ENCODE data around the gene MAML1. TPM values are rescaled to one million over a fixed set of nuclear protein-coding genes. Genes with fewer than 3 reads are reported as not detected.

The MAML1 gene
- total RNA-seq, 1 experiment from 2014 or later = 42.2 TPM

DNA sequence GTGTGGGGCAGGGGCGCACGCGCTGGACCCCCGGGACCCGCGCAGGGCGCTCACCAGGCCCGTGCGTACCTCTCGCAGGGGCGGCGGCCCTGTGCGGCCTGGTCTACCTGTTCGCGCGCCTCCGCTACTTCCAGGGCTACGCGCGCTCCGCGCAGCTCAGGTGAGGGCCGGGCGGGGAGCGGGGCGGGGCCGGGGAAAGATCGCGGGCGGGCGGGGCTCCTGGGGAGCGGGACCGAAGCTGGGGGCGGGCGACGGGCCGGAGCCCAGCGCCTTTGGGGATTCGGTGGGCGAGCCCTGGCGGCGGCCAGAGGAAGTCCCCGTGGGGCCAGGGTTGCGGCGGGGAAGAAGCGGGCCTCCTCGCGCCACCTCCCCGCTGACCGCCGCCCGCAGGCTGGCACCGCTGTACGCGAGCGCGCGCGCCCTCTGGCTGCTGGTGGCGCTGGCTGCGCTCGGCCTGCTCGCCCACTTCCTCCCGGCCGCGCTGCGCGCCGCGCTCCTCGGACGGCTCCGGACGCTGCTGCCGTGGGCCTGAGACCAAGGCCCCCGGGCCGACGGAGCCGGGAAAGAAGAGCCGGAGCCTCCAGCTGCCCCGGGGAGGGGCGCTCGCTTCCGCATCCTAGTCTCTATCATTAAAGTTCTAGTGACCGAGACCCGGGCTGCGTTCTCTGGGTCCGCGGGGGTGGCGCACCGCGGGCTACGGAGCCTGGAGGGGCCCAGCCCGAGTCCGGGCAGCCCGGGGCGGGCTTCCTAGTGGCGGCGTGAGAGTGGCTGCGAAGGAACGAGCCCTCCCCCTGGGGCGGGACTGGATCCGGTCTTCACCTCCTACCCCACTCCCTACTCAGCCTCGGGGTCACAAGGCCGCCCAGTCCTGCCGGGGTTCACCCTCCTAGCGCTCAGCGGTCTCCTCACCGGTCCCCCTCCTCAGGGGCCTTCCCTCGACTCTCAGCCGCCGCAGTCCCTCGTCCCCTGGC is 63.5 kb downstream of the MAML1 start (continued):
- TF ChIP-seq SMAD4 (CRISPR knock-in tag; IDR thresholded peaks at IDR 0.05) = no peak
- TF ChIP-seq, protein P1, sequence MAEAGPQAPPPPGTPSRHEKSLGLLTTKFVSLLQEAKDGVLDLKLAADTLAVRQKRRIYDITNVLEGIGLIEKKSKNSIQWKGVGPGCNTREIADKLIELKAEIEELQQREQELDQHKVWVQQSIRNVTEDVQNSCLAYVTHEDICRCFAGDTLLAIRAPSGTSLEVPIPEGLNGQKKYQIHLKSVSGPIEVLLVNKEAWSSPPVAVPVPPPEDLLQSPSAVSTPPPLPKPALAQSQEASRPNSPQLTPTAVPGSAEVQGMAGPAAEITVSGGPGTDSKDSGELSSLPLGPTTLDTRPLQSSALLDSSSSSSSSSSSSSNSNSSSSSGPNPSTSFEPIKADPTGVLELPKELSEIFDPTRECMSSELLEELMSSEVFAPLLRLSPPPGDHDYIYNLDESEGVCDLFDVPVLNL (CRISPR knock-in tag; IDR thresholded peaks at IDR 0.05; ENCODE audit: borderline replicate concordance, low read depth) = no peak; the same call in 1 of the 2 replicates
- TF ChIP-seq KAT7 (CRISPR knock-in tag; IDR thresholded peaks at IDR 0.05; ENCODE audit: borderline replicate concordance) = 0 out of 2 replicates have a peak, but pooled peaks have one; percentile 87
- TF ChIP-seq, protein P2, sequence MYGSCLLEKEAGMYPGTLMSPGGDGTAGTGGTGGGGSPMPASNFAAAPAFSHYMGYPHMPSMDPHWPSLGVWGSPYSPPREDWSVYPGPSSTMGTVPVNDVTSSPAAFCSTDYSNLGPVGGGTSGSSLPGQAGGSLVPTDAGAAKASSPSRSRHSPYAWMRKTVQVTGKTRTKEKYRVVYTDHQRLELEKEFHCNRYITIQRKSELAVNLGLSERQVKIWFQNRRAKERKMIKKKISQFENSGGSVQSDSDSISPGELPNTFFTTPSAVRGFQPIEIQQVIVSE (CRISPR knock-in tag; IDR thresholded peaks at IDR 0.05; ENCODE audit: borderline replicate concordance) = no peak
- no peak for TF ChIP-seq FOXJ3 (CRISPR knock-in tag; IDR thresholded peaks at IDR 0.05; ENCODE audit: borderline replicate concordance)

DNA sequence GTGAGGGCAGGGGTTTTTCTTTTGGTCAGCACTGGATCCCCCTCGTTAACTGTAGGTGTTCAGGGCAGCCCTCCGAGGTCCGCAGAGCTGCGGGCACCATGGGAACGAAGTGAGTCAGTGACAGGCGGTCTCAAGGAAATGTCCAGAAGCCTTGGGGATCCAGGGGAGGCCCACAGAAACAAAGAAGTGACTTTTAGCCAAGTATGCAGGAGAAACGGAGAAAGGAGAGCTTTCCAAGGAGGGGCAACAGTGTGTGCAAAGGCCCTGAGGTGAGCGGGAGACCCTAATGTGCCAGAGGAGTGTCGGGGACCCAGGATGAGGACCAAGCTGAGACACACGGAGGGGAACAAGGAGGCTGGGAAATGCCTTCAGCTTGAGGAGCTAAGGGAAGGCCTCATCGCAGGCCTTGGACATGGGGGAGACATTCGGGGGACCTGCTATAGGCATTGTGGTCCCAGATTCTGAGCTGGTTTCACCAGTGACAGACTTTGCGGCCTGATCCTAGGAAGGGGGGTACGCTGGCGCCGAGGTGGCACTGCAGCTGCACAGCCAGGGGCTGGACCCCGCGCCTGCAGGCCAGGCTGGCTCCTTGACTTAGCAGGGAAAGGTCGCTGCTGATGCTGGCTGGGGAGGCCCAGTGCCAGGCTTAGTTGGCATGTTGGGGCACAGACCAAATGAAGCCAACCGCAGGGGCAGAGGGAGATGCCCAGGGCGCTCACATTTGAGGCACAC is 64.4 kb downstream of the MAML1 start:
- DNase-seq (ENCODE audit: low spot score) (no peak), ATAC-seq (no peak)
- Mint-ChIP-seq H3K27ac (peak overlapping the region; percentile 90; the same call in 1 of the 2 replicates), H3K4me1 (peaks cover 23% of the 10 kb centered on the region), H3K9me3 (no peaks in the 10 kb centered on the region), H3K27me3 (ENCODE audit: low read depth) (no peaks in the 10 kb centered on the region), H3K4me3 (peak overlapping the region; percentile 67), H3K36me3 (peaks cover 18% of the 10 kb centered on the region)
- POLR2A ChIA-PET = interaction anchor here (0.8 to 1.0 kb wide), 2 partner anchors 9 to 24 kb away, joined by 3 to 4 read pairs; partner anchors contain the start of gene SQSTM1
- CTCF ChIA-PET = interaction anchor here (0.5 to 5.7 kb wide), 6 partner anchors 17 to 758 kb away, joined by 3 to 39 read pairs (median 4); no protein-coding TSS in a partner anchor
- peak; percentile 65 for TF ChIP-seq GTF2I (CRISPR knock-in tag; conservative IDR thresholded peaks at IDR 0.05)
- TF ChIP-seq, protein P3, sequence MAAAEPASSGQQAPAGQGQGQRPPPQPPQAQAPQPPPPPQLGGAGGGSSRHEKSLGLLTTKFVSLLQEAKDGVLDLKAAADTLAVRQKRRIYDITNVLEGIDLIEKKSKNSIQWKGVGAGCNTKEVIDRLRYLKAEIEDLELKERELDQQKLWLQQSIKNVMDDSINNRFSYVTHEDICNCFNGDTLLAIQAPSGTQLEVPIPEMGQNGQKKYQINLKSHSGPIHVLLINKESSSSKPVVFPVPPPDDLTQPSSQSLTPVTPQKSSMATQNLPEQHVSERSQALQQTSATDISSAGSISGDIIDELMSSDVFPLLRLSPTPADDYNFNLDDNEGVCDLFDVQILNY (CRISPR knock-in tag; IDR thresholded peaks at IDR 0.05) = no peak

DNA sequence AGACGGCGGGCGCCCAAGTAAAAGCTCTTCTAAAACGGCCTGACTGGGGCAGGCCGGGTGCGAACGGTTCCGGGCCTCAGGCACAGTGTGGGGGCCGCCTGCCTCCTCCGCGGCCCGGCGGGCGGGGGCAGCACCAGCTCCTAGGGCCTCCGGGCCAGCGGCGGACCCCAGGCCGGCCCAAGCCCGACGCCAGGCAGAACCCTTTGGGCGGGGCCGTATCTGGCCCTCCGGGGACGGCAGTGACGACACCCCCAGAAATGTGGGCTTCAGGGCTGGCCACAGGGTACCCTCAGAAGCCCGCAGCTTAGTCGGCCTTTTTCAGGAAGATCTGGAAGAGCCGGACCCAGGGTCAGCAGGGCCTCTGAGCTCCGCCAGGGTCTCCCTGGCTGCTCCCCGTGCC is 65.1 kb downstream of the MAML1 start:
- peaks cover 30% of the 10 kb centered on the region for H3K4me1 Mint-ChIP-seq
- POLR2A ChIA-PET = interaction anchor here (0.8 kb wide), 1 partner anchor 23 kb away, joined by 3 read pairs; the partner anchor contains the start of gene SQSTM1
- no peak for DNase-seq (ENCODE audit: low spot score)
- ATAC-seq = no peak
- no peaks in the 10 kb centered on the region for H3K27me3 Mint-ChIP-seq (ENCODE audit: low read depth)
- H3K4me3 Mint-ChIP-seq = no peak overlapping the region
- CTCF ChIA-PET = interaction anchor here (1.0 to 5.7 kb wide), 2 partner anchors 35 to 63 kb away, joined by 3 to 39 read pairs; no protein-coding TSS in a partner anchor
- no peak overlapping the region for H3K27ac Mint-ChIP-seq
- peaks cover 18% of the 10 kb centered on the region for H3K36me3 Mint-ChIP-seq
- no peaks in the 10 kb centered on the region for H3K9me3 Mint-ChIP-seq
- no peak for TF ChIP-seq ZNF219 (CRISPR knock-in tag; IDR thresholded peaks at IDR 0.05; ENCODE audit: borderline replicate concordance)
- TF ChIP-seq ZNF263 (CRISPR knock-in tag; IDR thresholded peaks at IDR 0.05; ENCODE audit: low read depth) = no peak
- TF ChIP-seq, protein P4, sequence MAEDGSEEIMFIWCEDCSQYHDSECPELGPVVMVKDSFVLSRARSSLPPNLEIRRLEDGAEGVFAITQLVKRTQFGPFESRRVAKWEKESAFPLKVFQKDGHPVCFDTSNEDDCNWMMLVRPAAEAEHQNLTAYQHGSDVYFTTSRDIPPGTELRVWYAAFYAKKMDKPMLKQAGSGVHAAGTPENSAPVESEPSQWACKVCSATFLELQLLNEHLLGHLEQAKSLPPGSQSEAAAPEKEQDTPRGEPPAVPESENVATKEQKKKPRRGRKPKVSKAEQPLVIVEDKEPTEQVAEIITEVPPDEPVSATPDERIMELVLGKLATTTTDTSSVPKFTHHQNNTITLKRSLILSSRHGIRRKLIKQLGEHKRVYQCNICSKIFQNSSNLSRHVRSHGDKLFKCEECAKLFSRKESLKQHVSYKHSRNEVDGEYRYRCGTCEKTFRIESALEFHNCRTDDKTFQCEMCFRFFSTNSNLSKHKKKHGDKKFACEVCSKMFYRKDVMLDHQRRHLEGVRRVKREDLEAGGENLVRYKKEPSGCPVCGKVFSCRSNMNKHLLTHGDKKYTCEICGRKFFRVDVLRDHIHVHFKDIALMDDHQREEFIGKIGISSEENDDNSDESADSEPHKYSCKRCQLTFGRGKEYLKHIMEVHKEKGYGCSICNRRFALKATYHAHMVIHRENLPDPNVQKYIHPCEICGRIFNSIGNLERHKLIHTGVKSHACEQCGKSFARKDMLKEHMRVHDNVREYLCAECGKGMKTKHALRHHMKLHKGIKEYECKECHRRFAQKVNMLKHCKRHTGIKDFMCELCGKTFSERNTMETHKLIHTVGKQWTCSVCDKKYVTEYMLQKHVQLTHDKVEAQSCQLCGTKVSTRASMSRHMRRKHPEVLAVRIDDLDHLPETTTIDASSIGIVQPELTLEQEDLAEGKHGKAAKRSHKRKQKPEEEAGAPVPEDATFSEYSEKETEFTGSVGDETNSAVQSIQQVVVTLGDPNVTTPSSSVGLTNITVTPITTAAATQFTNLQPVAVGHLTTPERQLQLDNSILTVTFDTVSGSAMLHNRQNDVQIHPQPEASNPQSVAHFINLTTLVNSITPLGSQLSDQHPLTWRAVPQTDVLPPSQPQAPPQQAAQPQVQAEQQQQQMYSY (CRISPR knock-in tag; IDR thresholded peaks at IDR 0.05) = no peak
- TF ChIP-seq MXD4 (CRISPR knock-in tag; IDR thresholded peaks at IDR 0.05; ENCODE audit: borderline replicate concordance) = no peak
- TF ChIP-seq NR1H2 (CRISPR knock-in tag; IDR thresholded peaks at IDR 0.05) = no peak
- no peak for TF ChIP-seq SMAD3 (CRISPR knock-in tag; IDR thresholded peaks at IDR 0.05; ENCODE audit: borderline replicate concordance)
- no peak for TF ChIP-seq TP53 (CRISPR knock-in tag; IDR thresholded peaks at IDR 0.05)
- TF ChIP-seq OVOL2 (CRISPR knock-in tag; IDR thresholded peaks at IDR 0.05; ENCODE audit: borderline replicate concordance) = no peak
- TF ChIP-seq, protein P5, sequence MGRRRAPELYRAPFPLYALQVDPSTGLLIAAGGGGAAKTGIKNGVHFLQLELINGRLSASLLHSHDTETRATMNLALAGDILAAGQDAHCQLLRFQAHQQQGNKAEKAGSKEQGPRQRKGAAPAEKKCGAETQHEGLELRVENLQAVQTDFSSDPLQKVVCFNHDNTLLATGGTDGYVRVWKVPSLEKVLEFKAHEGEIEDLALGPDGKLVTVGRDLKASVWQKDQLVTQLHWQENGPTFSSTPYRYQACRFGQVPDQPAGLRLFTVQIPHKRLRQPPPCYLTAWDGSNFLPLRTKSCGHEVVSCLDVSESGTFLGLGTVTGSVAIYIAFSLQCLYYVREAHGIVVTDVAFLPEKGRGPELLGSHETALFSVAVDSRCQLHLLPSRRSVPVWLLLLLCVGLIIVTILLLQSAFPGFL (CRISPR knock-in tag; IDR thresholded peaks at IDR 0.05; ENCODE audit: borderline replicate concordance) = no peak
- TF ChIP-seq, protein P3 (CRISPR knock-in tag; IDR thresholded peaks at IDR 0.05) = no peak
- TF ChIP-seq ZNF317 (CRISPR knock-in tag; IDR thresholded peaks at IDR 0.05; ENCODE audit: borderline replicate concordance, low read depth) = no peak
- TF ChIP-seq HMGA2 (CRISPR knock-in tag; IDR thresholded peaks at IDR 0.05) = no peak
- no peak for TF ChIP-seq ZNF416 (CRISPR knock-in tag; IDR thresholded peaks at IDR 0.05)

All from WTC11 (cell line).